ENCODE measurements around the gene CYSTM1.

DNA sequence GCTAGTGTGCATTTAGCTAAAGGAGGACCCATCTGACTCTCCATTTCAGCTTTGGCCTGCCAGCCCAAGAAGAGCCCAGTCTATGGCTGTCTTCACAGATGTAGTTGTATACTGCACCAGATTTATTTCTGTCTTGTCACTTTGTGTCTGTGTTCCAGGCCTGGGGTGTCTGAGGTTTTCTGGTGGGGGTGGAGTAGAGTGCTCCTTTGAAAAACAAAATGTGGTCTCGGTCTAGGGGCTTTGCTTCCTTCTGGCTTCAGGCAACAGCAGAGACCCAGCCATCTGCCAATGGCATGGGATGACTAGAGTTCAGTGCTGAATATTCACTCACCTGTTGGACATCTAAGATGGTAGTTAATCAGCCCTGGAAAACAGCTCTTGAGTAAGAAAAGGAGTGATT is 38.4 kb upstream of the CYSTM1 start:
- TF ChIP-seq, protein P1, sequence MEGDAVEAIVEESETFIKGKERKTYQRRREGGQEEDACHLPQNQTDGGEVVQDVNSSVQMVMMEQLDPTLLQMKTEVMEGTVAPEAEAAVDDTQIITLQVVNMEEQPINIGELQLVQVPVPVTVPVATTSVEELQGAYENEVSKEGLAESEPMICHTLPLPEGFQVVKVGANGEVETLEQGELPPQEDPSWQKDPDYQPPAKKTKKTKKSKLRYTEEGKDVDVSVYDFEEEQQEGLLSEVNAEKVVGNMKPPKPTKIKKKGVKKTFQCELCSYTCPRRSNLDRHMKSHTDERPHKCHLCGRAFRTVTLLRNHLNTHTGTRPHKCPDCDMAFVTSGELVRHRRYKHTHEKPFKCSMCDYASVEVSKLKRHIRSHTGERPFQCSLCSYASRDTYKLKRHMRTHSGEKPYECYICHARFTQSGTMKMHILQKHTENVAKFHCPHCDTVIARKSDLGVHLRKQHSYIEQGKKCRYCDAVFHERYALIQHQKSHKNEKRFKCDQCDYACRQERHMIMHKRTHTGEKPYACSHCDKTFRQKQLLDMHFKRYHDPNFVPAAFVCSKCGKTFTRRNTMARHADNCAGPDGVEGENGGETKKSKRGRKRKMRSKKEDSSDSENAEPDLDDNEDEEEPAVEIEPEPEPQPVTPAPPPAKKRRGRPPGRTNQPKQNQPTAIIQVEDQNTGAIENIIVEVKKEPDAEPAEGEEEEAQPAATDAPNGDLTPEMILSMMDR (conservative IDR thresholded peaks at IDR 0.05; ENCODE audit: low read depth, low read length) = no peak
- TF ChIP-seq EZH2phosphoT487 (IDR thresholded peaks at IDR 0.05; ENCODE audit: borderline replicate concordance, low read length) = no peak
- no peak for TF ChIP-seq EZH2 (IDR thresholded peaks at IDR 0.05; ENCODE audit: low read length, unreplicated experiment)
